ENCODE measurements around the gene DAAM2. TPM values are rescaled to one million over a fixed set of nuclear protein-coding genes. Genes with fewer than 3 reads are reported as not detected.

DAAM2 gene
- total RNA-seq, 3 donors from 2014 or later = 16.2 to 59.5 (median 41.3) TPM

- DNase-seq (ENCODE audit: low spot score in 2 of 2) = no peak
- TF ChIP-seq CTCF (IDR thresholded peaks at IDR 0.05) (no peak), POLR2A (IDR thresholded peaks at IDR 0.05) (no peak), POLR2AphosphoS5 (IDR thresholded peaks at IDR 0.05) (no peak)
- intact Hi-C loops (cut with DNase I; ENCODE audit: low total_unique reads) = no loop called here
- Histone ChIP-seq H3K4me1 (peaks cover 2 to 13% of the 10 kb centered on the region in 2 donors), H3K36me3 (no peaks in the 10 kb centered on the region), H3K4me3 (no peak overlapping the region), H3K27me3 (no peaks in the 10 kb centered on the region), H3K27ac (peak overlapping the region; percentile 67 to 86), H3K9me3 (no peaks in the 10 kb centered on the region)
These were observed 19.7 kb downstream of the DAAM2 start for GRCh38 chr6:39811835-39812345.

GRCh38 chr6:39812496-39812852 lies 20.3 kb downstream of the DAAM2 start:
- peaks cover 2 to 13% of the 10 kb centered on the region in 2 donors for H3K4me1 ChIP-seq
- peak overlapping the region; percentile 67 to 86 for H3K27ac ChIP-seq
- H3K36me3 ChIP-seq = no peaks in the 10 kb centered on the region
- TF ChIP-seq POLR2AphosphoS5 (IDR thresholded peaks at IDR 0.05) = no peak
- TF ChIP-seq CTCF (IDR thresholded peaks at IDR 0.05) = no peak
- TF ChIP-seq POLR2A (IDR thresholded peaks at IDR 0.05) = no peak
- intact Hi-C loops (cut with DNase I; ENCODE audit: low total_unique reads) = no loop called here
- no peak for DNase-seq (ENCODE audit: low spot score in 2 of 2)
- no peaks in the 10 kb centered on the region for H3K27me3 ChIP-seq
- no peaks in the 10 kb centered on the region for H3K9me3 ChIP-seq
- peak overlapping the region in 1 of 3 donors; percentile 1 for H3K4me3 ChIP-seq

GRCh38 chr6:39812853-39813533 lies 20.8 kb downstream of the DAAM2 start:
- Histone ChIP-seq H3K9me3 (no peaks in the 10 kb centered on the region), H3K4me1 (peaks cover 2 to 13% of the 10 kb centered on the region in 2 donors), H3K36me3 (no peaks in the 10 kb centered on the region), H3K27me3 (no peaks in the 10 kb centered on the region), H3K4me3 (peak overlapping the region in 1 of 3 donors; percentile 1), H3K27ac (peak overlapping the region; percentile 67 to 86)
- intact Hi-C loops (cut with DNase I; ENCODE audit: low total_unique reads) = no loop called here
- TF ChIP-seq CTCF (IDR thresholded peaks at IDR 0.05) (no peak), POLR2AphosphoS5 (IDR thresholded peaks at IDR 0.05) (peak in 1 of 3 donors; percentile 10)
- DNase-seq (ENCODE audit: low spot score in 2 of 2) = peak in 1 of 2 donors; percentile 47

GRCh38 chr6:39814236-39814635 lies 22.1 kb downstream of the DAAM2 start:
- Histone ChIP-seq H3K27ac (peak overlapping the region in 1 of 2 donors; percentile 84), H3K36me3 (no peaks in the 10 kb centered on the region), H3K4me1 (peaks cover 2 to 13% of the 10 kb centered on the region in 2 donors), H3K4me3 (no peak overlapping the region), H3K27me3 (no peaks in the 10 kb centered on the region), H3K9me3 (no peaks in the 10 kb centered on the region)
- no peak for TF ChIP-seq CTCF (IDR thresholded peaks at IDR 0.05)
- no peak for TF ChIP-seq POLR2A (IDR thresholded peaks at IDR 0.05)
- TF ChIP-seq POLR2AphosphoS5 (IDR thresholded peaks at IDR 0.05) = no peak
- intact Hi-C loops (cut with DNase I; ENCODE audit: low total_unique reads) = no loop called here
- no peak for DNase-seq (ENCODE audit: low spot score in 2 of 2)

- intact Hi-C loops (cut with DNase I; ENCODE audit: low total_unique reads) = no loop called here
- no peaks in the 10 kb centered on the region for H3K36me3 ChIP-seq
- H3K9me3 ChIP-seq = no peaks in the 10 kb centered on the region
- no peak overlapping the region for H3K4me3 ChIP-seq
- H3K27me3 ChIP-seq = no peaks in the 10 kb centered on the region
- DNase-seq (ENCODE audit: low spot score in 2 of 2) = no peak
- peaks cover 7 to 13% of the 10 kb centered on the region in 2 donors for H3K4me1 ChIP-seq
- peak overlapping the region in 1 of 2 donors; percentile 84 for H3K27ac ChIP-seq
- TF ChIP-seq POLR2AphosphoS5 (IDR thresholded peaks at IDR 0.05) = no peak
- no peak for TF ChIP-seq POLR2A (IDR thresholded peaks at IDR 0.05)
- no peak for TF ChIP-seq CTCF (IDR thresholded peaks at IDR 0.05)
These were observed 23.2 kb downstream of the DAAM2 start for GRCh38 chr6:39815356-39815755.

Data from breast epithelium (tissue), 4 donors.